Measurements from ENCODE around the gene ABCG4.
A peak's percentile ranks its signal among the peaks of the same experiment; 100 is the strongest.
"Not testable (repeated sequence)": the region's sequence is repeated elsewhere in the genome, so short reads cannot be mapped to it uniquely, and the experiment has no call there.

The ABCG4 gene

DNA sequence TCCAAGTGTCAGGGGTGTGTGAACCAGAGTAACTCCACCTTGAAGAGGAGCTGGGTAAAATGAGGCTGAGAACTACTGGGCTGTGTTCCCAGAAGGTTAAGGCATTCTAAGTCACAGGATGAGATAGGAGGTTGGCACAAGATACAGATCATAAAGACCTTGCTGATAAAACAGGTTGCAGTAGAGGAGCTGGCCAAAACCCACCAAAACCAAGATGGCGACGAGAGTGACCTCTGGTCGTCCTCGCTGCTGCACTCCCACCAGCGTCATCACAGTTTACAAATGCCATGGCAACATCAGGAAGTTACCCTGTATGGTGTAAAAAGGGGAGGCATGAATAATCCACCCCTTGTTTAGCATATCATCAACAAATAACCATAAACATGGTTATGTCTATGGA is 52.4 kb downstream of the ABCG4 start:
- H3K4me3 ChIP-seq (ENCODE audit: low read length); DNase-seq (ENCODE audit: low read depth); H3K4me1 ChIP-seq (ENCODE audit: control insufficient read depth, insufficient read depth, low read length); H3K9ac ChIP-seq (ENCODE audit: low read length); H3K9me3 ChIP-seq (ENCODE audit: control insufficient read depth, low read length); H3K27me3 ChIP-seq (replicated peaks; ENCODE audit: control insufficient read depth, insufficient read depth, low read length); H3K36me3 ChIP-seq (ENCODE audit: control insufficient read depth, insufficient read depth, low read length, severe bottlenecking): not testable (repeated sequence)

DNA sequence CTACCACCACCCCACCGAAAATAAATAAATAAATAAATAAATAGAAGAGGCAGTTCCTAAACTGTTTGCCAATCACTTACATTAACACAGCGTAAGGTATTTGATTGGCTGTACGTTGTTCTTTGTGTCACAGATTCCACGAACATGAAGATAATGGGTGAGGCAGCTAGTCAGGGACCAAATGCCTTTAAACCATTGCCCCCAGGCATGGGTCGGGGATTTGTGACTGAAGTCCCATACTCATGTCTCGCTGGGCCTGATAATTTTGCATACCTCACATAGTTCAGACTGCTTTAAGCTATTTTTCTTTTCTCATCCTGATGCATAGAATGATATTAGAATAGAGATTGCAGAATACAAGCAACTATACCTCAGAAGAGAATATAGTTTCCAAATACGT is 53.7 kb downstream of the ABCG4 start:
- DNase-seq (ENCODE audit: low read depth), result no peak
- Histone ChIP-seq H3K27me3 (replicated peaks; ENCODE audit: control insufficient read depth, insufficient read depth, low read length) (no peaks in the 10 kb centered on the region), H3K9ac (ENCODE audit: low read length) (no peak overlapping the region), H3K4me3 (ENCODE audit: low read length) (no peak overlapping the region), H3K36me3 (ENCODE audit: control insufficient read depth, insufficient read depth, low read length, severe bottlenecking) (no peaks in the 10 kb centered on the region), H3K9me3 (ENCODE audit: control insufficient read depth, low read length) (no peaks in the 10 kb centered on the region), H3K4me1 (ENCODE audit: control insufficient read depth, insufficient read depth, low read length) (peaks cover 10% of the 10 kb centered on the region)

DNA sequence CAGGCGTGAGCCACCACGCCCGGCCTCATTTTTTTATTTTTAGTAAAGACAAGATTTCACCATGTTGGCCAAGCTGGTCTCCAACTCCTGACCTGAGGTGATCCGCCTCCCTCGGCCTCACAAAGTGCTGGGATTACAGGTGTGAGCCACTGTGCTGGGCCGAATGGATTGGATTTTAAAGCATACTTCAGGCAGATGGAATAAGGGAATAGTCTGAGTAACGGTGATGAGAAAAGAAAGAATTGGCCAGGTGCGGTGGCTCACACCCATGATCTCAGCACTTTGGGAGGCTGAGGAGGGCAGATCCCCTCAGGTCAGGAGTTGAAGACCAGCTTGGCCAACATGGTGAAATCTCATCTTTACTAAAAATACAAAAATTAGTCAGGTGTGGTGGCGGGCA is 55.2 kb downstream of the ABCG4 start:
- H3K9me3 ChIP-seq (ENCODE audit: control insufficient read depth, low read length), result no peaks in the 10 kb centered on the region
- no peaks in the 10 kb centered on the region for H3K36me3 ChIP-seq (ENCODE audit: control insufficient read depth, insufficient read depth, low read length, severe bottlenecking)
- H3K4me3 ChIP-seq (ENCODE audit: low read length), result no peak overlapping the region
- no peak for DNase-seq (ENCODE audit: low read depth)
- H3K9ac ChIP-seq (ENCODE audit: low read length), result no peak overlapping the region
- peaks cover 17% of the 10 kb centered on the region for H3K4me1 ChIP-seq (ENCODE audit: control insufficient read depth, insufficient read depth, low read length)
- H3K27me3 ChIP-seq (replicated peaks; ENCODE audit: control insufficient read depth, insufficient read depth, low read length), result no peaks in the 10 kb centered on the region

DNA sequence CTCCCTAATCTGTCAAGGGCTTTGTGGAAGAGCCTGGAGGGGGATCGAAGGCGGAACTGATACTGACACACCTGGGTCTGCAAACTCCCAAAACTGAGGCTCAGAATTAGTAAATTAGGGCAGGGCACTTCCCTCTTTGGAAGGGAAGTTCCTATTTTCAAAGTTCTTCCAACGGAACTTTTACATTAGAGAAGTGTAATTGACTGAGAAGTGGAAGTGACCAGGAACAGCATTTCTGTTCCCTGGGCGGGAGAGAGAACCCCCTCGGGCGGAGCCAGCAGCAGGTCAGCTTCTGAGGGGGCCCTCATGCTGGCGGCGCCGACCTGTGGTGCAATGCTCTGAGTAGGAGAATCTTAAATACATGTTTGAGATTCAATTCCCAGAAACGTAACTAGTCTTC is 56.2 kb downstream of the ABCG4 start:
- H3K36me3 ChIP-seq (ENCODE audit: control insufficient read depth, insufficient read depth, low read length, severe bottlenecking), result no peaks in the 10 kb centered on the region
- peak overlapping the region; percentile 97 for H3K4me3 ChIP-seq (ENCODE audit: low read length)
- no peak for DNase-seq (ENCODE audit: low read depth)
- H3K9me3 ChIP-seq (ENCODE audit: control insufficient read depth, low read length), result no peaks in the 10 kb centered on the region
- peaks cover 17% of the 10 kb centered on the region for H3K4me1 ChIP-seq (ENCODE audit: control insufficient read depth, insufficient read depth, low read length)
- H3K9ac ChIP-seq (ENCODE audit: low read length), result peak overlapping the region; percentile 90
- H3K27me3 ChIP-seq (replicated peaks; ENCODE audit: control insufficient read depth, insufficient read depth, low read length), result no peaks in the 10 kb centered on the region

DNA sequence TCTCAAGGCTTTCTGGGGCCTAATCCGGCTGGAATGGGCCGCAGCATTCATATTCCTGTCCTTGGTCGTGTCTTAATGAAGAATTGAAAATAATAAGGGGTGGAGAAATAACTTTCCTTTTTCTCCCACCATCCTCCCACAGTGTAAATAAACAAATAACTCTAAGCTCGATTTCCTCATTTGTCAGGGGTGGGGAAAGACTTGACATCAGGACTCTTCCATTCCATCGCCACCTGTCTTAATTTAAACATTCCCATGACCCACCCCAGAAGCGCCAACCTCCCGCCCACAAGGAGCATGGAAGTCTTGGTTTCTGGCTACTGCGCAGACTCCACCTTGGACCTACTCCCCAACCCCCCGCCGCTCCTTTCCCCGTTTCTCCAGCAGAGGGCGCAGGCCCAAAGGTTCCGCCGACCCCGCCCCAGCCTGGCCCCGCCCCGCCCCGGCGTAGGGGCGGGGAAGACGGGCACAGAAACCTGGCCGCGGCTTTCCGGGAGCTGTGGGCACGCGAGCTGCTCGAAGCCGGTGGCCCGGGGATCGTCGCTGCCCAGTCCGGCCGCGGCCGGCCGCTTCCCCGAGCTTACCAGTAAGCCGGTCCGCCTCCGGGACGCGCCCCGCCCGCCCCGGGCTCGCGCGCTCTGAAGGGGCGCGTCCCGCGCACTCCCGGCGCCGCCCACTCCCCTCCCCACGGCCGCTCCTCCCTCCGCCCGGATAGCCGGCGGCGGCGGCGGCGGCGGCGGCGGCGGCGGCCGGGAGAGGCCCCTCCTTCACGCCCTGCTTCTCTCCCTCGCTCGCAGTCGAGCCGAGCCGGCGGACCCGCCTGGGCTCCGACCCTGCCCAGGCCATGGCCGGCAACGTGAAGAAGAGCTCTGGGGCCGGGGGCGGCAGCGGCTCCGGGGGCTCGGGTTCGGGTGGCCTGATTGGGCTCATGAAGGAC is 57.0 kb downstream of the ABCG4 start, which contains the start of gene CBL:
CBL (plus strand) TSS at position 766 of the 937 bp plus-strand sequence; CDS start at position 845, 79 bp downstream.
- Histone ChIP-seq H3K9me3 (ENCODE audit: control insufficient read depth, low read length) (no peaks in the 10 kb centered on the region), H3K4me3 (ENCODE audit: low read length) (peak within 1 kb of the TSS; percentile 97), H3K36me3 (ENCODE audit: control insufficient read depth, insufficient read depth, low read length, severe bottlenecking) (no peaks in the 10 kb centered on the region), H3K4me1 (ENCODE audit: control insufficient read depth, insufficient read depth, low read length) (peaks cover 17% of the 10 kb centered on the region), H3K9ac (ENCODE audit: low read length) (peak within 1 kb of the TSS; percentile 90), H3K27me3 (replicated peaks; ENCODE audit: control insufficient read depth, insufficient read depth, low read length) (no peaks in the 10 kb centered on the region)
- peak; percentile 98 for DNase-seq (ENCODE audit: low read depth)

DNA sequence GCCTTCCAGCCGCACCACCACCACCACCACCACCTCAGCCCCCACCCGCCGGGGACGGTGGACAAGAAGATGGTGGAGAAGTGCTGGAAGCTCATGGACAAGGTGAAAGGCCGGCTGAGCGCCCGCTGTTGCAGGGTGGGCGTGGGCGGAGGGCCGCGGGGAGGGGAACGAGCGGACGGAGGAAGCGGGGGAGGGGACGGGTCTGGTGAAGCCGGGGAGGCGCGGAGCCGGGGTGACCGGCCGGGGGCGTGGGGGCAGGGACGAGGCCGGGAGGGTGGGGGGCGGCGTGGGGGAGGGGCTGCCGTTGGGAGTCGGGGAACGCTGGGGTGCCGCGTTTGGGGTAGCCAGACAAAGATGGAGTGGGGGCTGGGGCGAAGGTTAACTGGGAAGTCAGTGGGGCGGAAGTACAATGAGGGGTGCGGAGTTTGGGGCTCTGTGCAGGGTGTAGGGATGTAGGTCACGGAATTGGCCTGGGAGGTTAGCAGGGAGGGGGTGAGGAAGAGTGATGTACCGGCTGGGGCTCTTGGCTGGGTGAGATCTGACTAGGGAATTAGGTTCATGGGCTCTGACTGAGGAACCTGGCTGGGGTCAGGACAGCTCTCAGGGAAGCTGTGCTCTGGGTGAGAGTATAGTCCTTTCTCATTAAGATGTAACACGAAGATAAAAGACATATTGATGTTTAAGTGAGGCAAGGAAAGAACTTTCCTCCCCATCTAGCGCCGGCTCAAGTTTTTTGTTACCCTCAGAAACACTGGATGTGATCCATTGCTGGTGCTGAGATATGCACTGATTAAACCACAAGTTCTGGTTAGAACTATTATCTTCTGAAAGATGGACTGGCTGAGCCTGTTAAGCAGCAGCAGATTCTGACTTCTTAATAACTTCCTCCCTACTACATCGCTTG is 57.9 kb downstream of the ABCG4 start:
- H3K4me1 ChIP-seq (ENCODE audit: control insufficient read depth, insufficient read depth, low read length), result peaks cover 17% of the 10 kb centered on the region
- no peaks in the 10 kb centered on the region for H3K36me3 ChIP-seq (ENCODE audit: control insufficient read depth, insufficient read depth, low read length, severe bottlenecking)
- peak overlapping the region; percentile 90 for H3K9ac ChIP-seq (ENCODE audit: low read length)
- H3K4me3 ChIP-seq (ENCODE audit: low read length), result peak overlapping the region; percentile 97
- H3K27me3 ChIP-seq (replicated peaks; ENCODE audit: control insufficient read depth, insufficient read depth, low read length), result no peaks in the 10 kb centered on the region
- DNase-seq (ENCODE audit: low read depth), result peak; percentile 72
- no peaks in the 10 kb centered on the region for H3K9me3 ChIP-seq (ENCODE audit: control insufficient read depth, low read length)

DNA sequence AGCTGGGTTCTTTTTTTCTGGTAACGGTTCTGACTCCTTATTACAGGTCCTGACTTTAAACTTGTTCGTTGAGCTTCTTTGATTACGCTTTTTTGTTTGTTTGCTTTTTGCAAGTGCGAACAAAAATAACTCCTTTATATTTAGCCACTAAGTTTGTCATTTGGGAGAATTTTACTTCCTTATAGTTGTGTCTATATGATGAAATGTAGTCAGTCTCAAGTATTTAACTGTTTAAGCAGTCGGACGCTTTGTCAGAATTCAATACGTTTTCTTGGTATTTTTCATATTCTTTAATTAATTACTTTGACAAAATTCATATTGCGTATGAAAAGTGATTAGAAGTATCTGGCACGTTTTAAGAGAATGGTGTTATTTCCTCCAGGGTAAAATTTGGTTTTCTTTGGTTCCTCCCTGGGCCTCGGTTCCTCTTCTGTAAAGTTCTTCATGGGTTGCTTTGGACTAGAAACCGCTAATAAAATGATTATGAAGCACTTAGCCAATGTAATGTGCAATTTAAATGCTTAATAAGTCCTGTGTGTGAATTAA is 58.6 kb downstream of the ABCG4 start:
- DNase-seq (ENCODE audit: low read depth), result no peak
- Histone ChIP-seq H3K27me3 (replicated peaks; ENCODE audit: control insufficient read depth, insufficient read depth, low read length) (no peaks in the 10 kb centered on the region), H3K36me3 (ENCODE audit: control insufficient read depth, insufficient read depth, low read length, severe bottlenecking) (no peaks in the 10 kb centered on the region), H3K9me3 (ENCODE audit: control insufficient read depth, low read length) (no peaks in the 10 kb centered on the region), H3K4me1 (ENCODE audit: control insufficient read depth, insufficient read depth, low read length) (peaks cover 17% of the 10 kb centered on the region), H3K9ac (ENCODE audit: low read length) (peak overlapping the region; percentile 86), H3K4me3 (ENCODE audit: low read length) (peak overlapping the region; percentile 97)

DNA sequence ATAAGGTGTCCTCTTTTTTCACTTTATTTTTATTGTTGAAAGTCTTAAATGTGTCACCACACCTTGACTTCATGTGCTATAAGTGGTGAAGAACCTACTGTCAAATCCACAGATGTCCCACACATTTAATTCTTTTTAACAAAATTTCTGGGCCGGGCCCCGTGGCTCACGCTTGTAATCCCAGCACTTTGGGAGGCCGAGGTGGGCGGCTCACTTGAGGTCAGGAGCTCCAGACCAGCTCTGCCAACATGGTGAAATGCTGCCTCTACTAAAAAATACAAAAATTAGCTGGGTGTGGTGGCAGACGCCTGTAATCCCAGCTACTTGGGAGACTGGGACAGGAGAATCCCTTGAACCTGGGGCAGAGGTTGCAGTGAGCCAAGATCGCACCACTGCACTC is 60.3 kb downstream of the ABCG4 start:
- H3K4me1 ChIP-seq (ENCODE audit: control insufficient read depth, insufficient read depth, low read length), result peaks cover 17% of the 10 kb centered on the region
- DNase-seq (ENCODE audit: low read depth), result no peak
- no peaks in the 10 kb centered on the region for H3K36me3 ChIP-seq (ENCODE audit: control insufficient read depth, insufficient read depth, low read length, severe bottlenecking)
- no peaks in the 10 kb centered on the region for H3K27me3 ChIP-seq (replicated peaks; ENCODE audit: control insufficient read depth, insufficient read depth, low read length)
- no peak overlapping the region for H3K9ac ChIP-seq (ENCODE audit: low read length)
- H3K9me3 ChIP-seq (ENCODE audit: control insufficient read depth, low read length), result no peaks in the 10 kb centered on the region
- no peak overlapping the region for H3K4me3 ChIP-seq (ENCODE audit: low read length)

DNA sequence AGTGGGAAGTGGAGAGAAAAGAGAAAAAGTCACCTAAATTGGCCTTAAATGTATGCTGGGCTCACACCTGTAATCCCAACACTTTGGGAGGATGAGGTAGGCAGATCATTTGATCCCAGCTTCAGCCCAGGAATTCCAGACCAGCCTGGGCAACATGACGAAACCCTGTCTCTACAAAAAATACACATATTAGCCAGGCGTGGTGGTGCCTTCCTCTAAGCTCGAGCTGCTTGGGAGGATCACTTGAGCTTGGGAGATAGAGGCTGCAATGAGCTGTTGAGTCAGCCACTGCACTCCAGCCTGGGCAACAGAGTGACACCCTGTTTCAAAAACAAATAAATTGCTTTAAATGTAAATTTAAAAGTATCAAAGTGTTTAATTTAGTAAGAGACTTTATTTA is 61.2 kb downstream of the ABCG4 start:
- H3K4me3 ChIP-seq (ENCODE audit: low read length), result no peak overlapping the region
- H3K27me3 ChIP-seq (replicated peaks; ENCODE audit: control insufficient read depth, insufficient read depth, low read length), result no peaks in the 10 kb centered on the region
- H3K9me3 ChIP-seq (ENCODE audit: control insufficient read depth, low read length), result no peaks in the 10 kb centered on the region
- H3K4me1 ChIP-seq (ENCODE audit: control insufficient read depth, insufficient read depth, low read length), result peaks cover 17% of the 10 kb centered on the region
- H3K36me3 ChIP-seq (ENCODE audit: control insufficient read depth, insufficient read depth, low read length, severe bottlenecking), result no peaks in the 10 kb centered on the region
- DNase-seq (ENCODE audit: low read depth), result no peak
- no peak overlapping the region for H3K9ac ChIP-seq (ENCODE audit: low read length)
